Inflammatory macrophage (primary cell): ENCODE measurements around the gene BUD23.

Source experiments
- DNase-seq, 2 donors: peaks; one replicate each; pipeline ENCODE4 v3.0.0-alpha.2; 2020 to 2022

BUD23 gene

DNA sequence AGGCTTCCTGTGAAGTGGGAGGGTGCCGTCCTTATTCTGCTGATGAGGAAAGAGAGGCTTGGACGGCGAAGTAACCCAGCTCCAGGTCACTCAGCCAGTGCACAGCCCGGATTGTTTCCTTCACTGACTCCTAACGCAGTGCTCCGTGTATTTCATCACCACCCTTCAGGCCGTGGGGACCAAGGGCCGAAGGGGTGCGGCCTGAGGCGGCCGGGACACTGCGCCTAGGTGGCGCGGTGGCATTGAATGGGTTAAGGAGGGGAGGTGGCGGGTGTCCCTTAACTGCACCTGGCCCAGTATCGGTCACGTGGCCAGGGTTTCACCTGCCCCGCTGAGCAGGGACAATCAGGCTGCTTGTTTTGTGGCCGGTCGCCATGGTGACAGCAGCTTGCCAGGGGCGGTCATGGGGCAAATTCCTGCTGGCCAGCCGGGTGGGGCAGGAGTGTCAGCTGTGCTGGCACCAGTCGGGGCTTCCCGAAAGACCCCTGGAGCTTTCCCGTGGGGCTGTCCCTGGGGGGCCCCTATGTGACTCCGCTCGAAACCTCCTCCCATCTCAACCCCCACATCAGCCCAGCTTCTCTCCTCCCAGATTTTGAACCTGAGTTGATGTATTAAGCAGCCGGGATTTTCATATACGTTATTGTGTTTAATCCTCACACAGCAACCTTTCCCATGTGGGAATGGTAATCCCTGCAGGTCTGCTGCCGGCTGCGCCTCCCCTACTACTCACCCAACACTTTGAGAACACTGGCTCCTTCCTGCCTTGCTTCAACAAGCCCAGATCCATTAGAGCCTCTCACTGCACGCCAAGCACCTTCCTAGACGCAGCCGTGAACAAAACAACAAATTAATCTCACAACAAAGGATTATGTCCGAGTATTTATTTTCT, 59.6 kb downstream of the BUD23 start:
- no peak for DNase-seq

DNA sequence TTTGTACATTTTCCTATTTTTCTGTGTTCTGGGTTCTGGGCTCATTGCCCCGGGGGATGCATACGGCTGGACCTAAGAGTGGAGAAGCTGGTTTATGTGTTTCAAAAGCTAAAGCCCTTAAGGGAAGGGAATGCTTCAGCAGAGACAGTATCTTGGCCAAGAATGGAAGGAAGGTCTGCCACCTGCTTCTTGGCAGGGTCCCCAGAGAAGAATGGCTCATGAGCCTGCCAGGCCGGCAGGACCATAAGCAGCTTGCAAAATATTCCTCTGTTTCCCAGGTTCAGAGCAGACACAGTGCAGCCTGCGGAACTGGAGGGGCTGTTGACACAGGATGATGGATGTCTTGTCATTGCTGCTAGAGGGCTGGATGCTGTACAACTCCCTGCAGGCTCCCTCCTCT, 63.0 kb downstream of the BUD23 start:
- DNase-seq, result no peak
